ENCODE results near the gene PLIN4.

DNA sequence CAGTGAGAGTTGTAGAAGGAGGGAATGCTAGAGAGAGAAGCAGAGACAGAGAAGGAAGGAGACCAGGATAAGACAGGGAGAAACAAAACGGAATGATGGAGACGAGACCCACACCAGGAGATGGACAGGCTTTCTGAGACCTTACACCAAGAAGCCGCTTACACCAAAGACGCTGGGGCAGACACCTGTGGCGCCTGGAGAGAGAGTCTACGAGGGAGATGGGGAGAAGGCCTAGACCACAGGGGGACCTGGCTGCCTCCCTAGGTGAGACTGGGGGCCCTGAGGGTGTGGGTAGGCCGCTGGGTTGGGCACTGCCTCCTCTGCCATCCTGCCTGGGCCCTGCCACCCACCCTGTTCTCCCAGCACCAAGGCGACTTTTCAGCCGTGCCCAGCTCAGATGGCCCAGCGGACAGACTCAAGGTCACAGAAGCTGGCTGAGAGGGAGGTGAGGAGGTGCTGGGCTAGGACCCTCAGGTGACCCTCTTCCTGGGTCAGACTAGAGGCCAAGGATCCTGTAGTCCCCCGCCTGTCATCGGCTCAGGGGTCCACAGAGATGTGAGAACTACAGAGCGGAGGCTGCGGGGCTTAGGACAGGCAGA is 11.7 kb upstream of the PLIN4 start:
- TF ChIP-seq, protein P1, sequence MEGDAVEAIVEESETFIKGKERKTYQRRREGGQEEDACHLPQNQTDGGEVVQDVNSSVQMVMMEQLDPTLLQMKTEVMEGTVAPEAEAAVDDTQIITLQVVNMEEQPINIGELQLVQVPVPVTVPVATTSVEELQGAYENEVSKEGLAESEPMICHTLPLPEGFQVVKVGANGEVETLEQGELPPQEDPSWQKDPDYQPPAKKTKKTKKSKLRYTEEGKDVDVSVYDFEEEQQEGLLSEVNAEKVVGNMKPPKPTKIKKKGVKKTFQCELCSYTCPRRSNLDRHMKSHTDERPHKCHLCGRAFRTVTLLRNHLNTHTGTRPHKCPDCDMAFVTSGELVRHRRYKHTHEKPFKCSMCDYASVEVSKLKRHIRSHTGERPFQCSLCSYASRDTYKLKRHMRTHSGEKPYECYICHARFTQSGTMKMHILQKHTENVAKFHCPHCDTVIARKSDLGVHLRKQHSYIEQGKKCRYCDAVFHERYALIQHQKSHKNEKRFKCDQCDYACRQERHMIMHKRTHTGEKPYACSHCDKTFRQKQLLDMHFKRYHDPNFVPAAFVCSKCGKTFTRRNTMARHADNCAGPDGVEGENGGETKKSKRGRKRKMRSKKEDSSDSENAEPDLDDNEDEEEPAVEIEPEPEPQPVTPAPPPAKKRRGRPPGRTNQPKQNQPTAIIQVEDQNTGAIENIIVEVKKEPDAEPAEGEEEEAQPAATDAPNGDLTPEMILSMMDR (IDR thresholded peaks at IDR 0.05; ENCODE audit: low read depth, low read length) = no peak
- TF ChIP-seq MAX (IDR thresholded peaks at IDR 0.05; ENCODE audit: low read depth, low read length) = no peak
- TF ChIP-seq POLR2A (IDR thresholded peaks at IDR 0.05; ENCODE audit: extremely low read depth, insufficient read length) = no peak
